Stimulated activated naive CD8-positive, alpha-beta T cell treated with anti-CD3 and anti-CD28 coated beads, Interleukin-15, Interleukin-2, amounts not matched to agents 100 ng/mL and 50 ng/mL, for 24 hours (primary cell): ENCODE measurements around the gene SPIB.
"Not testable (repeated sequence)": the region's sequence is repeated elsewhere in the genome, so short reads cannot be mapped to it uniquely, and the experiment has no call there.

ENCODE experiments used
- H3K27ac Mint-ChIP-seq: one replicate; pipeline ENCODE4 v1.8.0; 2021; ENCODE audit warnings: mild to moderate bottlenecking, mixed read lengths
- H3K27me3 Mint-ChIP-seq: one replicate; pipeline ENCODE4 v1.8.0; 2021; ENCODE audit warnings: mixed read lengths
- H3K36me3 Mint-ChIP-seq: one replicate; pipeline ENCODE4 v1.8.0; 2021; ENCODE audit warnings: low read depth, mixed read lengths
- H3K4me1 Mint-ChIP-seq: one replicate; pipeline ENCODE4 v1.8.0; 2021; ENCODE audit warnings: low read depth, mixed read lengths
- H3K4me3 Mint-ChIP-seq: one replicate; pipeline ENCODE4 v1.8.0; 2021; ENCODE audit warnings: mild to moderate bottlenecking, mixed read lengths
- H3K9me3 Mint-ChIP-seq: one replicate; pipeline ENCODE4 v1.8.0; 2021; ENCODE audit warnings: mixed read lengths

Gene SPIB

GRCh38 chr19:50383852-50384684 lies 34.7 kb upstream of the SPIB start, which contains the start of gene POLD1:
Gene POLD1, plus strand, starts transcription at chr19:50384347. Its CDS starts 14,505 bp downstream, at chr19:50398852.
- H3K27ac Mint-ChIP-seq: peak within 1 kb of the TSS; percentile 99
- H3K9me3 Mint-ChIP-seq: no peaks in the 10 kb centered on the region
- peaks cover 57% of the 10 kb centered on the region for H3K36me3 Mint-ChIP-seq
- no peaks in the 10 kb centered on the region for H3K27me3 Mint-ChIP-seq
- H3K4me3 Mint-ChIP-seq: peak within 1 kb of the TSS; percentile 95
- H3K4me1 Mint-ChIP-seq: peaks cover 33% of the 10 kb centered on the region

GRCh38 chr19:50384685-50385535 lies 33.8 kb upstream of the SPIB start:
- Mint-ChIP-seq H3K27ac (peak overlapping the region; percentile 99), H3K27me3 (no peaks in the 10 kb centered on the region), H3K36me3 (peaks cover 49% of the 10 kb centered on the region), H3K4me1 (peaks cover 33% of the 10 kb centered on the region), H3K9me3 (no peaks in the 10 kb centered on the region), H3K4me3 (peak overlapping the region; percentile 95)

- no peaks in the 10 kb centered on the region for H3K27me3 Mint-ChIP-seq
- H3K27ac Mint-ChIP-seq: peak overlapping the region; percentile 1
- peaks cover 33% of the 10 kb centered on the region for H3K4me1 Mint-ChIP-seq
- H3K4me3 Mint-ChIP-seq: peak overlapping the region; percentile 18
- no peaks in the 10 kb centered on the region for H3K9me3 Mint-ChIP-seq
- peaks cover 53% of the 10 kb centered on the region for H3K36me3 Mint-ChIP-seq
Measured at GRCh38 chr19:50387176-50387867, 31.4 kb upstream of the SPIB start.

GRCh38 chr19:50387868-50388245 lies 30.9 kb upstream of the SPIB start:
- H3K27me3 Mint-ChIP-seq: no peaks in the 10 kb centered on the region
- H3K27ac Mint-ChIP-seq: peak overlapping the region; percentile 1
- H3K4me3 Mint-ChIP-seq: peak overlapping the region; percentile 18
- H3K9me3 Mint-ChIP-seq: no peaks in the 10 kb centered on the region
- H3K4me1 Mint-ChIP-seq: peaks cover 33% of the 10 kb centered on the region
- peaks cover 58% of the 10 kb centered on the region for H3K36me3 Mint-ChIP-seq

- not testable (repeated sequence) for H3K9me3 Mint-ChIP-seq, H3K27ac Mint-ChIP-seq, H3K27me3 Mint-ChIP-seq, H3K4me3 Mint-ChIP-seq
- H3K36me3 Mint-ChIP-seq: peaks cover 56% of the 10 kb centered on the region
- peaks cover 10% of the 10 kb centered on the region for H3K4me1 Mint-ChIP-seq
Measured at GRCh38 chr19:50390295-50390694, 28.4 kb upstream of the SPIB start.

- not testable (repeated sequence) for H3K4me1 Mint-ChIP-seq, H3K4me3 Mint-ChIP-seq, H3K27me3 Mint-ChIP-seq, H3K9me3 Mint-ChIP-seq, H3K27ac Mint-ChIP-seq
- H3K36me3 Mint-ChIP-seq: peaks cover 59% of the 10 kb centered on the region
Measured at GRCh38 chr19:50390952-50391351, 27.8 kb upstream of the SPIB start.

GRCh38 chr19:50392759-50393158 lies 26.0 kb upstream of the SPIB start:
- no peaks in the 10 kb centered on the region for H3K27me3 Mint-ChIP-seq
- no peak overlapping the region for H3K27ac Mint-ChIP-seq
- H3K36me3 Mint-ChIP-seq: peaks cover 55% of the 10 kb centered on the region
- no peaks in the 10 kb centered on the region for H3K9me3 Mint-ChIP-seq
- H3K4me1 Mint-ChIP-seq: peaks cover 2% of the 10 kb centered on the region
- no peak overlapping the region for H3K4me3 Mint-ChIP-seq

GRCh38 chr19:50393589-50393988 lies 25.1 kb upstream of the SPIB start:
- Mint-ChIP-seq H3K27ac (no peak overlapping the region), H3K36me3 (peaks cover 51% of the 10 kb centered on the region), H3K9me3 (no peaks in the 10 kb centered on the region), H3K27me3 (no peaks in the 10 kb centered on the region), H3K4me1 (no peaks in the 10 kb centered on the region), H3K4me3 (no peak overlapping the region)

GRCh38 chr19:50394017-50394416 lies 24.7 kb upstream of the SPIB start:
- Mint-ChIP-seq H3K36me3 (peaks cover 51% of the 10 kb centered on the region), H3K4me3 (no peak overlapping the region), H3K4me1 (no peaks in the 10 kb centered on the region), H3K27ac (no peak overlapping the region), H3K27me3 (no peaks in the 10 kb centered on the region), H3K9me3 (no peaks in the 10 kb centered on the region)

- Mint-ChIP-seq H3K36me3 (peaks cover 34% of the 10 kb centered on the region), H3K27me3 (no peaks in the 10 kb centered on the region), H3K27ac (no peak overlapping the region), H3K9me3 (no peaks in the 10 kb centered on the region), H3K4me3 (no peak overlapping the region), H3K4me1 (no peaks in the 10 kb centered on the region)
Measured at GRCh38 chr19:50398675-50399367, 19.9 kb upstream of the SPIB start.

- Mint-ChIP-seq H3K27ac (no peak overlapping the region), H3K36me3 (peaks cover 35% of the 10 kb centered on the region), H3K27me3 (no peaks in the 10 kb centered on the region), H3K9me3 (no peaks in the 10 kb centered on the region), H3K4me1 (no peaks in the 10 kb centered on the region), H3K4me3 (no peak overlapping the region)
Measured at GRCh38 chr19:50399368-50399745, 19.4 kb upstream of the SPIB start.

- H3K36me3 Mint-ChIP-seq: peaks cover 43% of the 10 kb centered on the region
- H3K9me3 Mint-ChIP-seq: no peaks in the 10 kb centered on the region
- H3K4me3 Mint-ChIP-seq: no peak overlapping the region
- no peaks in the 10 kb centered on the region for H3K27me3 Mint-ChIP-seq
- H3K27ac Mint-ChIP-seq: no peak overlapping the region
- no peaks in the 10 kb centered on the region for H3K4me1 Mint-ChIP-seq
Measured at GRCh38 chr19:50401605-50402450, 16.9 kb upstream of the SPIB start.

GRCh38 chr19:50402544-50403301 lies 16.0 kb upstream of the SPIB start:
- Mint-ChIP-seq H3K27ac (no peak overlapping the region), H3K4me3 (no peak overlapping the region), H3K4me1 (no peaks in the 10 kb centered on the region), H3K27me3 (no peaks in the 10 kb centered on the region), H3K36me3 (peaks cover 44% of the 10 kb centered on the region), H3K9me3 (no peaks in the 10 kb centered on the region)
